ENCODE results near the gene C22orf23.
A peak's percentile ranks its signal among the peaks of the same experiment; 100 is the strongest.

Gene C22orf23

DNA sequence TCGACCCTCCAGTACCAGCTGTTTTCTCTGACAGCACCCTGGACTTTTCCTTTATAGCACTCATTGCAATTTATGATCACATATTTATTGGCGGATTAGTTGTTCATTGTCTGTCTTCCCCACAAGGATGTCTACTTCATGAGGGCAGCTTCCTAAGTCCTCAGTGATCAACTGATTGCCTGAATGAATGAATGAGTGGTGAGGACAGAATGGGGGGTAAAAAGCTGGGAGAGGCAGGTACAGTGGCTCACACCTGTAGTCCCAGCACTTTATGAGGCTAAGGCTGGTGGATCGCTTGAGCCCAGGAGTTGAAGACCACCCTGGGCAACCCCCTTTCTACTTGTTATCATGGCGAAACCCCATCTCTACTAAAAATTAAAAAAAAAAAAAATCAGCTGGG lies 42.1 kb upstream of the C22orf23 start:
- no peaks in the 10 kb centered on the region for H3K9me3 ChIP-seq (ENCODE audit: control extremely low read depth in 1 of 5, control insufficient read depth in 4 of 5, insufficient read depth in 2 of 5, low read depth in 1 of 5, low read length in 4 of 5)
- H3K36me3 ChIP-seq (ENCODE audit: control insufficient read depth in 4 of 4, insufficient read depth in 4 of 4, low read length in 3 of 4): peaks cover 0 to 2% (median 0%) of the 10 kb centered on the region in 4 experiments
- no peak overlapping the region for H3K27ac ChIP-seq (ENCODE audit: insufficient read depth in 1 of 2, low read depth in 1 of 2, low read length in 2 of 2, poor library complexity in 1 of 2, severe bottlenecking in 2 of 2)
- CTCF ChIA-PET: interaction anchor here (1.4 kb wide), 1 partner anchor 11 kb away, joined by 3 read pairs; no protein-coding TSS in a partner anchor
- POLR2A ChIA-PET: no interaction called here
- WGBS (ENCODE audit: insufficient coverage): 75% methylated on average over 2 of the region's 4 CpGs
- no peak overlapping the region for H3K4me3 ChIP-seq (ENCODE audit: control insufficient read depth in 1 of 7, extremely low read depth in 1 of 7, insufficient read depth in 4 of 7, low read depth in 2 of 7, low read length in 6 of 7)
- DNase-seq: no peak
- no peaks in the 10 kb centered on the region for H3K27me3 ChIP-seq (replicated peaks in 2 of 5; ENCODE audit: control insufficient read depth in 4 of 5, insufficient read depth in 5 of 5, low read length in 4 of 5)
- H3K4me1 ChIP-seq (ENCODE audit: control extremely low read depth in 1 of 4, control insufficient read depth in 4 of 4, insufficient read depth in 4 of 4, low read length in 3 of 4): peaks cover 0 to 42% (median 20%) of the 10 kb centered on the region in 4 experiments

DNA sequence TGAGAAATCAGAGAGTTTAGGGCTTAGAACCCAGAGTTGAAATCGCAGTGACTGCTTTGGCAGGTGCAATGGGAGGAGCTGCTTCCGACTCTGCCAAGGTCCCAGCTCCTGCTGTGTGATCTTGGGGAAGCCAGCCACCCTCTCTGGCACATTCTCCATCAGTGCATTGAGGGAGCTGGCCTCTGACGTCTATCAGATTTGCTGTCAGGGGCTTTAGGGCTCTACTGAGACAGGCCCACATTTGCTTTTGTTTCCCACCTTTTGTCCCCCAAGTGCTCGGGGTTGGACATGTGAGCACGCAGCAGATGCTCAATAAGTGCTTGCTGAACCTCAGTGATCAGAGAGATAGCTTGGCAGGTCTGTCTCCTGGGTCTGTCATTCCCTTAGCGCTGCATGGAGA lies 41.6 kb upstream of the C22orf23 start:
- H3K36me3 ChIP-seq (ENCODE audit: control insufficient read depth in 4 of 4, insufficient read depth in 4 of 4, low read length in 3 of 4): peaks cover 0 to 2% (median 0%) of the 10 kb centered on the region in 4 experiments
- H3K4me1 ChIP-seq (ENCODE audit: control extremely low read depth in 1 of 4, control insufficient read depth in 4 of 4, insufficient read depth in 4 of 4, low read length in 3 of 4): peaks cover 0 to 38% (median 20%) of the 10 kb centered on the region in 4 experiments
- H3K27ac ChIP-seq (ENCODE audit: insufficient read depth in 1 of 2, low read depth in 1 of 2, low read length in 2 of 2, poor library complexity in 1 of 2, severe bottlenecking in 2 of 2): no peak overlapping the region
- H3K27me3 ChIP-seq (replicated peaks in 2 of 5; ENCODE audit: control insufficient read depth in 4 of 5, insufficient read depth in 5 of 5, low read length in 4 of 5): no peaks in the 10 kb centered on the region
- no peak overlapping the region for H3K4me3 ChIP-seq (ENCODE audit: control insufficient read depth in 1 of 7, extremely low read depth in 1 of 7, insufficient read depth in 4 of 7, low read depth in 2 of 7, low read length in 6 of 7)
- no peaks in the 10 kb centered on the region for H3K9me3 ChIP-seq (ENCODE audit: control extremely low read depth in 1 of 5, control insufficient read depth in 4 of 5, insufficient read depth in 2 of 5, low read depth in 1 of 5, low read length in 4 of 5)
- POLR2A ChIA-PET: no interaction called here
- no peak for DNase-seq
- CTCF ChIA-PET: interaction anchor here (1.0 to 1.4 kb wide), 2 partner anchors 11 to 23 kb away, joined by 3 read pairs; no protein-coding TSS in a partner anchor
- WGBS (ENCODE audit: insufficient coverage): 95% methylated on average over 6 of the region's 6 CpGs

DNA sequence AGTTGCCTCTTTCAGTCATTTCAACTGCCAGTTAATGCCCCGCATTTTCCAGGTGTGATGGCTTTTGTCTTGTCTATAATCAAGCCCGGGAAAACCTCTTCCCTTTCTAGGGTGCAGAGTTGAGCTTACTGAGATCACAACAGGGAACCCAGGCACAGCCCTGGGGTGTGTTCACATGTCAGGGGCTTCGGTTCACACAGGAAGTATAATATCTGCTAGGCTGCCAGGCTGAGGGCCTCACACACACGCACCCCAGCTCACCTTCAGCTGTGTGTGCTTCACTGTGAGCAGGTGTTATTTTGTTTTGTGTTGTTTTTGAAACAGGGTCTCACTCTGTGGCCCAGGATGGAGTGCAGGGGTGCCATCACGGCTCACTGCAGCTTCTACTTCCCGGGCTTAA lies 40.6 kb upstream of the C22orf23 start:
- peak in 1 of 3 donors; percentile 20 for DNase-seq
- Histone ChIP-seq H3K4me1 (ENCODE audit: control extremely low read depth in 1 of 4, control insufficient read depth in 4 of 4, insufficient read depth in 4 of 4, low read length in 3 of 4) (peaks cover 0 to 29% (median 20%) of the 10 kb centered on the region in 4 experiments), H3K9me3 (ENCODE audit: control extremely low read depth in 1 of 5, control insufficient read depth in 4 of 5, insufficient read depth in 2 of 5, low read depth in 1 of 5, low read length in 4 of 5) (no peaks in the 10 kb centered on the region), H3K27me3 (replicated peaks in 2 of 5; ENCODE audit: control insufficient read depth in 4 of 5, insufficient read depth in 5 of 5, low read length in 4 of 5) (no peaks in the 10 kb centered on the region), H3K36me3 (ENCODE audit: control insufficient read depth in 4 of 4, insufficient read depth in 4 of 4, low read length in 3 of 4) (peaks cover 0 to 2% (median 0%) of the 10 kb centered on the region in 4 experiments), H3K27ac (ENCODE audit: insufficient read depth in 1 of 2, low read depth in 1 of 2, low read length in 2 of 2, poor library complexity in 1 of 2, severe bottlenecking in 2 of 2) (no peak overlapping the region), H3K4me3 (ENCODE audit: control insufficient read depth in 1 of 7, extremely low read depth in 1 of 7, insufficient read depth in 4 of 7, low read depth in 2 of 7, low read length in 6 of 7) (no peak overlapping the region)
- ChIA-PET POLR2A (no interaction called here), CTCF (interaction anchor here (1.0 to 1.5 kb wide), 3 partner anchors 24 to 28 kb away, joined by 3 to 4 read pairs (median 4); no protein-coding TSS in a partner anchor)
- 61% methylated on average over 4 of the region's 6 CpGs for WGBS (ENCODE audit: insufficient coverage)

DNA sequence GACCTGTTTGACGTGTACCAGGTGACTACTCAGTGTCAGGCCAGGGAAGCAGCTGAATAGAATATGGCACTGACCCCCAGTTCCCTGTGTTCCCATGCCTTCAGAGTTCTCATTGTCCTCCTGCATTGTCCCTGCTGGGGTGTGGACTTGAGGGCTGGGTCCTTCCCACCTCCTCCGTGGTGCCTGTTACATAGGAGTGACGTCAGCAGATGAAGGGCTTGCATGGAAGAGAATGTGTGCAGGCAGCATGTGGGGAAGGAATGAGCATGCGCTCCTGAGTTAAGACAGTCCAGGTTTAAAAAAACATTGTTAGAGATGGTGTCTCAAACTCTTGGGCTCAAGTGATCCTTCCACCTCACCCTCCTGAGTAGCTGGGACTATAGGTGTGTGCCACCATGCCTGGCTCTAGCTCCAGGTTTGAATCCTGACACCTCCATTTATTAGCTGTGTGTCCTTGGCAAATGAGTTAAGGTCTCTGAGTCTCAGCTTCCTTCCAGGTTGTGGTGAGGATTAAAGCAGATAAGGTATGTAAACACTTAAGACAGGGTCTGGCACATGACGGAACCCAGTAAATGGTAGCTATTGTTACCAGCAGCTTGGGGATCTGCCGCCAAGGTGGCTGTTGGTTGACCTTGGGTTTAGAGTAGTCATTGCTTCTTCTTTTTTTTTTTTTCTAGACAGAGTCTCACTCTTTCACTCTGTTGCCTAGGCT lies 38.5 kb upstream of the C22orf23 start:
- POLR2A ChIA-PET: no interaction called here
- H3K36me3 ChIP-seq (ENCODE audit: control insufficient read depth in 4 of 4, insufficient read depth in 4 of 4, low read length in 3 of 4): peaks cover 0 to 2% (median under 1%) of the 10 kb centered on the region in 4 experiments

DNA sequence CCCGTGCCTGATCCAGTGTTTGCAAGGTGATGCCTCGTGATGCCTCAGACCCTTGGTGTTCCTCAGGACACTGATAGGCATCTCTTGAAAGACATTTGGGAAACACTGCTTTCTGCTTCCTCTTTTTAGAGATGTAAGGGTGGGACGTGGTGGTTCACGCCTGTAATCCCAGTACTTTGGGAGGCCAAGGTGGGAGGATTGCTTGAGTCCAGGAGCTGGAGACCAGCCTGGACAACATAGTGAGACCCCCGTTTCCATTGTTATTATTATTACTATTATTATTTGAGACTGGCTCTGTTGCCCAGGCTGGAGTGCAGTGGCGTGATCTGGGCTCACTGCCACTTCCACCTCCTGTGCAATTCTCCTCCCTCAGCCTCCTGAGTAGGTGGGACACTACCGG lies 37.5 kb upstream of the C22orf23 start:
- CTCF ChIA-PET: interaction anchor here (0.9 to 1.2 kb wide), 3 partner anchors 12 to 25 kb away, joined by 3 read pairs; no protein-coding TSS in a partner anchor
- Histone ChIP-seq H3K36me3 (ENCODE audit: control insufficient read depth in 4 of 4, insufficient read depth in 4 of 4, low read length in 3 of 4) (peaks cover 0 to 2% (median under 1%) of the 10 kb centered on the region in 4 experiments), H3K4me1 (ENCODE audit: control extremely low read depth in 1 of 4, control insufficient read depth in 4 of 4, insufficient read depth in 4 of 4, low read length in 3 of 4) (peaks cover 0 to 27% (median 20%) of the 10 kb centered on the region in 4 experiments), H3K27me3 (replicated peaks in 2 of 5; ENCODE audit: control insufficient read depth in 4 of 5, insufficient read depth in 5 of 5, low read length in 4 of 5) (no peaks in the 10 kb centered on the region), H3K4me3 (ENCODE audit: control insufficient read depth in 1 of 7, extremely low read depth in 1 of 7, insufficient read depth in 4 of 7, low read depth in 2 of 7, low read length in 6 of 7) (no peak overlapping the region), H3K27ac (ENCODE audit: insufficient read depth in 1 of 2, low read depth in 1 of 2, low read length in 2 of 2, poor library complexity in 1 of 2, severe bottlenecking in 2 of 2) (no peak overlapping the region), H3K9me3 (ENCODE audit: control extremely low read depth in 1 of 5, control insufficient read depth in 4 of 5, insufficient read depth in 2 of 5, low read depth in 1 of 5, low read length in 4 of 5) (no peaks in the 10 kb centered on the region)
- WGBS (ENCODE audit: insufficient coverage): 58% methylated on average over 3 of the region's 7 CpGs
- POLR2A ChIA-PET: no interaction called here
- DNase-seq: no peak

More for the DNA sequence above, 38.5 kb upstream of the C22orf23 start:
- peaks cover 0 to 27% (median 21%) of the 10 kb centered on the region in 4 experiments for H3K4me1 ChIP-seq (ENCODE audit: control extremely low read depth in 1 of 4, control insufficient read depth in 4 of 4, insufficient read depth in 4 of 4, low read length in 3 of 4)
- DNase-seq: no peak
- H3K27ac ChIP-seq (ENCODE audit: insufficient read depth in 1 of 2, low read depth in 1 of 2, low read length in 2 of 2, poor library complexity in 1 of 2, severe bottlenecking in 2 of 2): no peak overlapping the region
- 87% methylated on average over 3 of the region's 6 CpGs for WGBS (ENCODE audit: insufficient coverage)
- H3K4me3 ChIP-seq (ENCODE audit: control insufficient read depth in 1 of 7, extremely low read depth in 1 of 7, insufficient read depth in 4 of 7, low read depth in 2 of 7, low read length in 6 of 7): no peak overlapping the region
- no peaks in the 10 kb centered on the region for H3K9me3 ChIP-seq (ENCODE audit: control extremely low read depth in 1 of 5, control insufficient read depth in 4 of 5, insufficient read depth in 2 of 5, low read depth in 1 of 5, low read length in 4 of 5)
- CTCF ChIA-PET: interaction anchor here (1.2 kb wide), 1 partner anchor 9 kb away, joined by 4 read pairs; no protein-coding TSS in a partner anchor
- H3K27me3 ChIP-seq (replicated peaks in 2 of 5; ENCODE audit: control insufficient read depth in 4 of 5, insufficient read depth in 5 of 5, low read length in 4 of 5): no peaks in the 10 kb centered on the region

DNA sequence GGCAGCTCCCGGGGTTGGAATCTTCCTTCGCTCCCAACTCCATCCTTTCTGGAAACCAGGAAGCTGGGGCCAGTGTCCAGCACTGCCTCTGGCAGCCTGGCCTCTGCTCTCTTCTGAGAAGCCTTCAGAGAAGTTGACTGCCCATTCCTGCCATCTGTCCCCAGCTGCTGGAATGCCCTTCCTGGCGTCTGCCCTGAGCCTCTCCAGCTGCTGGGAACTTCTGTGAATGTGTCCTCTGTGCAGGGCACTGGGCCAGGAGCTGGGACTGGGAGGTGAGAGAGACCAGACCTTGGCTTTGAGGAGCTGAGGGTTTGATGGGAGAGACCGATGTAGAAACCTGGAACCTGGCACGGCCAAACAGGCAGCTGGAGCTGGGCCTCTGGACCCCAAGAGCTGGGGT lies 36.9 kb upstream of the C22orf23 start:
- peaks cover 0 to 23% (median 15%) of the 10 kb centered on the region in 4 experiments for H3K4me1 ChIP-seq (ENCODE audit: control extremely low read depth in 1 of 4, control insufficient read depth in 4 of 4, insufficient read depth in 4 of 4, low read length in 3 of 4)
- H3K4me3 ChIP-seq (ENCODE audit: control insufficient read depth in 1 of 7, extremely low read depth in 1 of 7, insufficient read depth in 4 of 7, low read depth in 2 of 7, low read length in 6 of 7): no peak overlapping the region
- 100% methylated on average over 5 of the region's 5 CpGs for WGBS (ENCODE audit: insufficient coverage)
- H3K27ac ChIP-seq (ENCODE audit: insufficient read depth in 1 of 2, low read depth in 1 of 2, low read length in 2 of 2, poor library complexity in 1 of 2, severe bottlenecking in 2 of 2): no peak overlapping the region
- POLR2A ChIA-PET: no interaction called here
- no peaks in the 10 kb centered on the region for H3K9me3 ChIP-seq (ENCODE audit: control extremely low read depth in 1 of 5, control insufficient read depth in 4 of 5, insufficient read depth in 2 of 5, low read depth in 1 of 5, low read length in 4 of 5)
- H3K36me3 ChIP-seq (ENCODE audit: control insufficient read depth in 4 of 4, insufficient read depth in 4 of 4, low read length in 3 of 4): peaks cover 0 to 2% (median under 1%) of the 10 kb centered on the region in 4 experiments
- H3K27me3 ChIP-seq (replicated peaks in 2 of 5; ENCODE audit: control insufficient read depth in 4 of 5, insufficient read depth in 5 of 5, low read length in 4 of 5): no peaks in the 10 kb centered on the region
- DNase-seq: no peak
- CTCF ChIA-PET: interaction anchor here (0.9 to 1.2 kb wide), 3 partner anchors 11 to 24 kb away, joined by 3 read pairs; no protein-coding TSS in a partner anchor
